Stimulated activated CD8-positive, alpha-beta memory T cell treated with anti-CD3 and anti-CD28 coated beads, Interleukin-7, amount 100 ng/mL, for 4 hours (primary cell): ENCODE results near the gene HIPK2.

ENCODE experiments used
- DNase-seq, 2 donors: peaks; one replicate each; pipeline ENCODE4 v3.0.0-alpha.2; 2020; ENCODE audit warnings: low read depth in 2 of 2

HIPK2 gene

DNA sequence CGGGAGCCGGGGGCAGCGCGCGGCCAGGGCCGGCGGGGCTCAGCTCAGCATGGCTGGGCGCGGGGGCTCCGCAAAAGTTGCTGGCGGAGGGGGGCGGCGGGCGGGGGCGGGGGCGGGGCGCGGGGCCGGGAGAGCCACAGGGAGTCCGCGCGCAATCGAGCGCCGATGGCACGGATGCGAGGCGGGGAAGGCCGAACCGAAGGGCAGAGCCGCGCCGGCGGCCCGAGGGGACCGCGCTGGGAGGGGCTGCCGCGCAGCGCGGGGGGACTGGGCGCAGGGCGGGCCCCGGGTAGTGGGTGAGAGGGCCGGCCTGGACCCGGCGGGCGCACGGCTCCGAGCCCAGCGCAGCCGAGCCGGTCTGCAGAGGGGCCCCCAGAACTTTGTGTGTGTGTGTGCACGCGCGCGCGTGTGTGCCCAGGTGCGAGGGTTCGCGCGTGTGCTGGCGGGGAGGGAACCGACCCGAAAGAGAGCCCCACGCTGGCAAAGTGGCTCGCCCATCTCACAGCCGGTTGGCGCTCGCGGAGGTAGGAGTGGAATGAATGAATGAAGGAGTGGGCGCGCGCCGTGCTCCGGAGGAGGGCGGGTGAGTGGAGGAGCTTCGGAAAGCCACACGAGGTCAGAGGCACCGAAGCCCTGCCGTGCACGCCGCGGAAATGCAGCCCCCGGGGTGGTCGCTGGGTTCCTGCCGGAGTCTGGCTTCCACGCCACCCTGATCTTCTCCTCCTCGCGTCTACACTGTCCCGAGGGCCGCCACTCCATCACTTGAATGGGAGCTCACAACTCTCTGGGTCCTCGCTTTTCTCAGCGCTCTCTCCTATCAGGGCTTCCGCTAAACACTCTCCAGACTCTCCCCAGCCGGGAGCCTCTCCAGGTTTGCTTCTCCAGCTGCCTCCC, at the start of gene HIPK2:
HIPK2 (minus strand) TSS at position 51 of the 894 bp plus-strand sequence. CDS start 375 bp downstream, outside the sequence.
- DNase-seq, result peak; percentile 45 to 76

DNA sequence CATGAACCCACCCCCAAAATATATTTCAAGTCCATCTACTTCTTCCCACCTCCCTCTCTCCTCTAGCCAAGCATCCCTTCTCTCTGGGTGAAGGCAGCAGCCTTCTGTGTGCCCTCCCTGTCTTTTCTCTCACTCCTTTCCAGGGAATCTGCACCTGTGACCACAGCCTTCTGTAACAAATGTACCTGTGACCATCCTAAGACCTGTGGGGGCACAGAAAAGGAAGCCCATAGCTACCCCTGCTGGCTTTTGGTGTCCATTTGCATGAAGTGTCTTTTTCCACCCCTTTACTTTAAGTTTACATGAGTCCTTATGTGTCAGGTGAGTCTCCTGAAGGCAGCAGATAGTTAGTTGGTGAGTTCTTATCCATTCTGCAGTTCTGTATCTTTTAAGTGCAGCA, 49.2 kb upstream of the HIPK2 start:
- no peak for DNase-seq

DNA sequence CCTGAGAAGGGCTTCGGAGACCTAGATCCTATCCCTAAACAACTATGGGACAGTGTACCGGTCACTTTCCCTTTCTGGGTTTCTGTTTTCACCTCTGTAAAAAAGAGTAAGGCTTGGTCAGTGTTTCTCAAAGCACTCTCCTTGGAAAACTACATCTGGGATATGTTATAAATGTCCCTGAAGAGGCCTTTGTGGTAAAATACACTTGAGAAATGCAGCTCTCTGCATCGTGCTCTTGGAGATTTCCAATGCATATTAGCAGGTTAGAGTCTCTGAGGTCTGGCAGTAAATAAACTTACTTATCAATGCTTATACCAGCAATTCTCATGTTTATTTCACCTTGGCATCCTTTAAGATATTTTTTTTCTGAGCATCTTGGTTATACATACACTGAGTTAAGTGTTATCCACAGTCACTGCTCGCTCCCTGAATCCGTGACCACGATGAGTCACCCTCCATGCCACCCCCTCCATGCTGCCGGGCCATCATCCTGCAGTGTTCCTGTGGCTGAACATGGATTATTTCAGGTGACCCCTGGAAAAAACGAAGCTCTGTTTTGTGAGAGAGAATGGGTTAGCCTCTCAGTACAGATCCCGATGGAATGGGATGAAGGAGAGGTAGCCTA, 48.0 kb upstream of the HIPK2 start:
- DNase-seq, result no peak

DNA sequence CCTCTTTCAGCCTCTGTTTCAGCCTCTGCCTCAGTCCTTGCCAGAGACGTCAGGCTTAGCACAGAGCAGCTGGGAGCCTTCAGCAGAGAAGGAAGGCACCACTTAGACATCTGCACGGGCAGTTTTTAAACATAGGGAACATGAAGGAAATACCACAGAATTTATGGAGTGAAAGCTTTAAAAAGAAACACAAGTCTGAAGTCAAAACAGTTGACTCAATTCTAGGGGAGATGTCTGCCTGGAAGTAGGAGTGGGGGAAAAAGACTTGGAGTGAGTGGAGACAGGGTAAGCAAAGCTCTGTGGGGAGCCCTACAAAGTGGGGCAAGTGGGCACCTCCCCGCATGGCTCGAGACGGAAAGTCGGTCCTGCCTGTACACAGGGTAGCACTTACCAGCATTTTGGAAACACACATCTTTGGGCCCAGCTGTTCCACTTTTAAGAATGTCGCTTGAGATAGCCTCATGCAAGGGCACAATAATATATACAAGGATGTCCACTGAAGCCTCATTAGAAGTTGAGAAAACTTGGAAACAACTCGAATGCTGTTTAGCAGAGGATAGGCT, 46.2 kb upstream of the HIPK2 start:
- no peak for DNase-seq

DNA sequence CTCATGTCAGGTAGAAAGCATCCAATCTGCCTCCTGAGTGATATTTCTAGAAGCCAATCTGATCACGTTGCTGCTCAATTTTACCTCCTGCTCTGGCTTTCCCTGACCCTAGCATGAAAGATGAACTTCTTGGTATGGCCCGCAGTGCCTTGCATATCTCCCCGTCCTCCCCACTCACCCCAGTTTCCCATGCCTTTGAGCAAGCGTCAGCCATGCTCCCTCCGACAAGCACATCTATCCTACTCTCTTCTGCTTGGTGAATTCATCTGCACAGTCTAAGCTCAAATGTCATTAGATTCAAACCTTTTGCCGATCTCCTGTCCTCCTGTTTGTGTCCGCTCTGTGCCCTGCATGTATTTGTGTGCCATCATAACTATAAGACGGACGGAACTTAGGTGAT, 45.1 kb upstream of the HIPK2 start:
- DNase-seq, result no peak

DNA sequence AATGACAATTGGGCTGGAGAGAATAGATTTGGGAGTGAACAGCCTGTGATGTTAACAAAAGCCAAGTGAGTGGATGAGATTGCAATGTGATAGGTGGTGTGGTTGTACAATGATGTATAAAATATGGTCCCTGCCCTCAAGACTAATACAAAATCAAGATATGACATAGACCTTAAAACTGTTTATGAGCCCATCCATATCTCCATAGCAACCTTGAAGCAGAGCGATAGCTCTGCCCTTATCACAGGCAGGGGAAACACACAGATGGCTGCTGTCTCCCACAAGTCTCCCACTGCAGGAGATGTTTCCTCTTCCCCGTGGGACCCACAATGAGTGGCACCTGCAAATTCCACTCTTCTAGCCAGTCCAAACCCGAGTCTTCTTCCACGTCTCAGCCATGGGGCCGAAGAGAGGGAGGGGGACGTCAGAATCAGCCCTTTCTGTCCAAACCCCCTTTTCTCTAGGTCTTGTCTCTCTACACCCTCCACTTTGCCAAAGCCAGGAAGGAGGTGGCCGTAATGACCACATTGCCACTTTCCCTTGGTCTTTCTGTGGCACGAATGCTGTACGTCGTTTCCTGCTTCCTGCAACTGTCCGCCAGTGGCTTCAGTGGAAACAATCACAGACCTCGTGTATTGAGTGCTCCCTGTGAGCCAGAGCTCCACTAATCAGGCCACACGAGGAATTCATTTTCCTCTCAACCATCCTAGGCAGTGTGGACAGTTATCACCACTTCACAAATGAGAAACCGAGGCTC, 43.7 kb upstream of the HIPK2 start:
- no peak for DNase-seq

DNA sequence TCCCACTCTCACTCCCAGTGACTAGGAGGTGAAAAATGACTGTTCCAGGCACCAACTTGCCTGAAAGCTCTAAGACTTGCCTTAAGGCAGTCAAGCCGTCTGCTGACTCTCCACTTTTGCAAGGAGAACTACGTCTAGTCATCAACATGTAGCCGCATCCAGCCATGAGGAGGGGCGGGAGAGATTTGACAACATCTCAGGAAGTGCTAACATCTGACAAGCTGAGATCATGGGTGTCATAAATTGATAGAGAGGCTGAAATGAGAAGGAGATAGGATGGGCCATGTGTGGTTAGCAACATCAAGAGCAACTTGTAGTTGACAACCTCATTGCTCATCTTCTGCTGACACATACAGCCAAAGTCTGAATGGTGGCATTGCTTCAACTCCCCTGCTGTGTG, 42.3 kb upstream of the HIPK2 start:
- DNase-seq, result no peak

DNA sequence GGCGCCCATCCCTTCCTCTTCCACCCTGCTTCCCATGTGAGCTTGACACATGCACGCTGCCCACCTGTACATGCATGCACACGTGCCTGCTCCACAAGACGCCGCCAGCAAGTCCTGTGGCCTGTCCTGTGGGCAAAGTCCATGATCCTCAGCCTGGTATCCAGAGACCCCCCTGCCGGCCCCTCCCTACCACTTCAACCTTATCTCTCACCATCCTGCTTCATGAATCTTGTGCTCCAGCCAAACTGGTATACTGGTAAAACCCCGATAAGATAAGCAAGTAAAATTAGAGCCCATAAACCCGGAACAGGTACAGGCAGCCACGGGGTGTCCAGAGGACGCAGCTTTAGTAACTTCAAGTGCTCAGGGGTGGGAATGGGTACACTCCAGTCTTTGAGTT, 39.5 kb upstream of the HIPK2 start:
- no peak for DNase-seq

DNA sequence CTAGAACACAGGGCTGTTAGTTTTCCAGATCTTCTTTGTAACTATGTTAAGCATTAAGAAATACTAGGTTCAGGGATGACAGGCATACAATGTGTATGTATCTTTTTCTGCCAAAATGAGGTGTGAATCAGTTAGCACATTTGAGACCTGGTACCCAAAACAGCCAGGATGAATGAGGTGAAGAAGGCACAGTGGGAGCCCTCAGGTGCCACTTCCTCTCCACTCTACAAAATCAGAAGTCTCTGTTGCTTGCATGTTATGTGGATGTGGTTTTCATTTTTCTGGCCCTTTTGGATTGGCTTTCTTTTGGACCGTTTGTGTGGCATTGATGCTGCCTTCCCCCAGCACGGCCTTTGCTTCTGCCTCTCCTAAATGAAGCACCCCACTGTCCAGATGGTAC, 35.9 kb upstream of the HIPK2 start:
- DNase-seq, result no peak

DNA sequence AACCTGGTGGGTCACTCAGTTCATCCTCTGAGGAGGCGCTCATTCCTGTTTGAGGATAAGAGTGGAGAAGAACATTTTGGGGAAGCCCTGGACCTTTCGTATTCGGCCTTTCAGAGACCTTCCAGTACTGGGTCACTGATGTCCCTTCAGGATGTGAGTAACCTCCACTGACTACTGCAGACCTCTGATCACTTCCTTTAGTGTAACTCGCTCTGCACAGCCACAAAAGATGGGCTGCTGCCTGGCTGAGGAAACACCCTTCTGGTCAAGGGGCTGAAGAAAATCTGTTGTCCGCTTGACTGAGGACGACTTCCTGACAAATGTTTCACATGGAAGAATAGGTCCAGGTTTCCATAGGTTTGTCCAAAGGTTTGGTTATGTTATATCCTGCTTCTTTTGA, 35.4 kb upstream of the HIPK2 start:
- no peak for DNase-seq

DNA sequence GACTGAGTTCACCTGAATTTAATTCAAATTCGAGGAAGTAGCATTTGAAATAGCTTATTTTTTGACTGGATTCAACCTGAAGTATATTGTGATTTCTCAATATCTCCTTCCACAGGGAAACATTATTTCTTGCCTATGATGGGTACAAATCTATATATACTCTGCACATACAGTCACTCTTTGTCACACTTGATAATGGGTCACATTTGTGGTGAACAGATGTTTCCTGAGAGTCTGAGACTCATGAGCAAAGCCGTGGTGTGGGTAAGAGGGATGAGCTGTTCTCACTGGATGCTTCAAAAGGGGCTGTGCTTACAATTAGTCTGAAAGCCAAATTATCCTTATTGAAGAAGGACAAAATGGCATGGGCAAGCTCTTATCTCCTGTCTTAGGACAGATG, 33.3 kb upstream of the HIPK2 start:
- DNase-seq, result no peak

DNA sequence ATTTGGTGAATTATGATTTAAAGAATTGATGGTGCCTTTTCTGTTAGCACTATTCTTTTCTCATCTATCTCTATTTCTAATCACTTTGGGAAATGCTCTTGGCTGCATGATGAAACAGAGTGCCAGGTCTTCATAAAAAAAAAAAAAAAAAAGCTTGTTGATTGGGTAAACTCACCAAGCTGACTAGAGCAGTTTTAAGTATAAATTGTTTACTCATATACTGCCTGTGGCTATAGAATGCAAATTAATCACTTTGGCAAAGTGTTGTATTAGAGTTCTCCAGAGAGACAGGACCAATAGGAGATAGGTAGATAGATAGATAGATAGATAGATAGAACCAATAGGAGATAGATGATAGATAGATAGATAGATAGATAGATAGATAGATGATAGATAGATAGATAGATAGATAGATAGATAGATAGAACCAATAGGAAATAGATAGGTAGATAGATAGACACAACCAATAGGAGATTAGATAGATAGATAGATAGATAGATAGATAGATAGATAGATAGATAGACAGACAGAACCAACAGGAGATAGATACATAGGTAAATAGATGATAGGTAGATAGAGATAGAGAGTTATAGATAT, 31.1 kb upstream of the HIPK2 start:
- no peak for DNase-seq

DNA sequence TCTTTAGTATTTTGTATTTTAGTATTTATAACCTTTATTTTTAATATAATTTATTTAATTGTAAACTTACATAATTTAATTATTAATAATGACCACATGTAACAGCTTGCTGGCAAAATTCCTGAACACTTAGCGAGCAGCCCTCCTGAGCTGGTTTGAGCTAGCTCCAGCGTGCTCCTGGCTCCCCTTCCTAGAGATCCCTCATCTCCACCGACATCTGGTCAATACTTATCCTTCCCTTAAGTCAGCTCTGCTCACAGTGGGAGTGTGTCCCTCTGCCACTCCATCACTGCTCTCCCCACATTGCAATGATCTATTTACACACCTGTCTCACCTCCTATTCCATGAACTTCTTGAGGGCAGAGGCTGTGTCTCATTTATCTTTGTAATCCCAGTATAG, 30.6 kb upstream of the HIPK2 start:
- no peak for DNase-seq

DNA sequence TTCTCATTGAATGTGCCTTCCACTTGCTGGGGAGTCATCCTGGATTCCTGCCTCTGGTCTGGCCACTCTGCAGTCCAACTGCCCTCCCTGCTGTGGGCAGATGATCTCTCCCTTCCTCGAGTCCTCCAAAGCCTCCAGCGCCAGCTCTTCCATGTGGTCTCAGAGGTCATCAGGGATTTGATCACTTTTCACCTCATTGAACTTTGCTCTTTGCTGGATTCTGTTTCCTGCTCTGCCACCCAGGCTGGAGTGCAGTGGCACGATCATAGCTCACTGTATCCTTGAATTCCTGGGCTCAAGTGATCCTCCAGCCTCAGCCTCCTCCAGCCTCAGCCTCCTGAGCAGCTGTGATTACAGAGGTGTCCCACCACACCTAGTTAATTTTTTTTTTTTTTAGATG, 29.2 kb upstream of the HIPK2 start:
- DNase-seq, result no peak

DNA sequence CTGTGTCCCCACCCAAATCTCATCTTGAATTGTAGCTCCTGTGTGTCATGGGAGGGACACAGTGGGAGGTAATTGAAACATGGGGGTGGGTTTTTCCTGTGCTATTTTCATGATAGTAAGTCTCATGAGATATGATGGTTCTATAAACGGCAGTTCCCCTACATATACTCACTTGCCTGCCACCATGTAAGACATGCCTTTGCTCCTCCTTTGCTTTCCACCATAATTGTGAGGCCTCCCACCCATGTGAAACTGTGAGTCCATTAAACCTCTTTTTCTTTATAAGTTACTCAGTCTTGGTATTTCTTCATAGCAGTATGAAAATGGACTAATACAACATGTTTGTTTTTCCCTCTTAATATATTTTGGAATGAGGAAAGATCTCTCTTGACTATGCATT, 26.8 kb upstream of the HIPK2 start:
- DNase-seq, result no peak

DNA sequence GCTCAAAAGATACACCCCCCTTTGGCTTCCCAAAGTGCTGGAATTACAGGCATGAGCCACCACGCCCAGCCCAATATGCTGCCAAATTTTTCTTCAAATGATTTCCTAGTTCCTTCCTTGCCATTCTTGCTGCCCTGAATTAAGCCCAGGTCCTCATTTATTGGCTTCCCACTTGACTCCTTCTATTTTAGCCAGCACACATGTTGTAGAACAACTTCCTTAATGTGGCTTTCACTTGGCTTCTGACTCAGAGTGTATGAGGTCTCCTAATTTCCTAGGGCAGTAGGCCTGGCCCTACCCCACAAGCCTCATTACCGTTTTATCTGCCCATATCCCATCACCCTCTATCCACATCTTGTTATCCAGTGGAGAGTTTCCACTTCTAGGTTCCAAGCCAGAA, 21.8 kb upstream of the HIPK2 start:
- no peak for DNase-seq

DNA sequence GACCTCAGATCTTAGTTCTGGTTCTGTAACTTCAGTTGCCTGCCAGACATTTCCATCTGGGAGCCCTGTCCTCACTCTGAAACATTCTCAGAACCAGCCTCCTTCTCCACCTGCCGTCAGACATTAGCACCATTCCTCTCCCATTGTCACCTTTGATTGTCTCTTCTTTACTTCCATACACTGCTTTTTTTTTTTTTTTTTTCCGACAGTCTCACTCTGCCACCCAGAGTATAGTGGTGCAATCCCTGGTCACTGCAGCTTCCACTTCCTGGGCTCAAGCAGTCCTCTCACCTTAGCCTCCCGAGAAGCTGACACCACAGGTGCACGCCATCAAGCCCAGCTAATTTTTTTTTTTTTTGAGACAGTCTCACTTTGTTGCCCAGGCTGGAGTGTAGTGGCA, 21.1 kb upstream of the HIPK2 start:
- no peak for DNase-seq

DNA sequence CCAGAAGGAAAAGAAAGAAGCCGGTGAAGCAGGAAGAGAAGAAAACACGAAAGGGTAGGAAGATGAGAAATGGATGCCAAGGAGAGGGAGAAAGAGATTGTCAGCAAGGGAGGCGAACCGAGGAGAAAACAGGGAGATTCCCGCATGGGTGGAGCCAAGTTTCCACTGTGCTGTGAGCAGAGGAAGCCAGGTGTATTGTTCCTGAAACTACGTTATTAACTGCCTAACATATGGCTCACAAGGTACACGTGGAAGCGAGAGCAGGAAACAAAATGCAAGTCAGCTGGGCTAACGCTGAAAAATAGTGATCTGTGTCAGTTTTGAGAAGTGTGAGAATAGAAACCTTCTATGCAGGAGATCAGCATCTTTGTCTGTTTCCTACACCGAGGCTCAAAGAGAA, 20.4 kb upstream of the HIPK2 start:
- no peak for DNase-seq

DNA sequence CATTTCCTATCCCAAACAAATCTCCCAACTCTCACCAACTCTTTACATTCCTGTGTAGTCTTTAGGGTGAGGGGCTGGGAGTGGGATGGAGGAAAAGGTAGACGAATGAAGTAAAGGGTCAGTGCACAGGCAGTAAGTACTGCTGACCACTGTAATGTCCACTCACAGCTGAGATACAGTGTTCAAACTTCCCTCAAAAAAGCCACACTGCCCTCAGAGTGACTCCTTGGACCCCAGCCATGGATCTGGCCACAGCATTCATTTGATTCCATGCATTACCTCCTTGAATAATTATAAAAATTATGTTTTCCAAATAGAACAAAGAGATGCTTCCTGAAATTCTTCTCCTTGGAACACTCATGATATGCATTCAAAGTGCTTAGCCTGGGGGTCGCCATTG, 19.8 kb upstream of the HIPK2 start:
- no peak for DNase-seq

DNA sequence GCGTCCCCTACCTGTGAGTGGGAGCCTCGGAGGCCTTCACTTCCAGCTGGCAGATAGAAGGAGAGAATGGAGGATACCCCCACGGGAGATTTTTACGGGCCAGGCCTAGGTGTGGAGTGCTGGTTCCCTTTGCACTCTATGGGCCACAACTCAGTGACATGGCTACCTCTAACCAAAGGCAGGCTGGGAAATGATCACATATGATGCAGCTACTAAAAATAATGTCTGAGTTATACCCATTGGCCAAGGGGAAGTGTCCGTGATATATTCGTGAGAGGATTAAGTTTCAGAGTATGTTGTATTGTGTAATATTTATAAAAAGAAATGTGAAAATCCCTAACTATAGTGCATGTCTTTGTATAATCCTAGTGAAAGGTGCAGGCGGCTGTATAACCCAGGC, 13.5 kb upstream of the HIPK2 start:
- DNase-seq, result no peak

DNA sequence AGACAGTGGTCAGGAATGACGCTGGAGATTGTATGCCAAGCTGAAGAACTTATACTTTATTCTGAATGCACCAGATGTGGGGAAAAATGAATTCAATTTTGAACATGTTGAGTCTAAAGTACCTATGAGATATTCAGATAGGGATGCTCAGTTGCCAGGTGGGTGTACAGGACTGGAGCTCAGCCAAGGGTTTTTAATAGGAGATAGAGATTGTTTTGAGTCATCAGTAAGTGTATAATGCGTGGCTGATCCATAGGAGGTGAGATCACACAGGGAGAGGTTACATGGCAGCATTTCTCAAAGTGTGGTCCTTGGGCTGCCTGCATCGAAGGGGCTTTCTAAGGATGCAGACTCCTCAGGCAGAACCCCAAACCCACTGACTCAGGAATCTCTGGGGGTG, 6.8 kb upstream of the HIPK2 start:
- no peak for DNase-seq
